Ramos (cell line): Measurements from ENCODE around the gene AGAP2.
"Not testable (repeated sequence)": the region's sequence is repeated elsewhere in the genome, so short reads cannot be mapped to it uniquely, and the experiment has no call there.

Source experiments
- in situ Hi-C: fragments of 300-500 bp; cut with MboI; formaldehyde crosslinking; loops from one replicate; pipeline ENCODE4 v1.14.3; 2022; ENCODE audit warnings: low sequenced_read_pairs; ENCODE audit not compliant: unreplicated experiment

AGAP2 gene

GRCh38 chr12:57726884-57727757 lies 11.4 kb downstream of the AGAP2 start:
- in situ Hi-C loops, result no loop called here

DNA sequence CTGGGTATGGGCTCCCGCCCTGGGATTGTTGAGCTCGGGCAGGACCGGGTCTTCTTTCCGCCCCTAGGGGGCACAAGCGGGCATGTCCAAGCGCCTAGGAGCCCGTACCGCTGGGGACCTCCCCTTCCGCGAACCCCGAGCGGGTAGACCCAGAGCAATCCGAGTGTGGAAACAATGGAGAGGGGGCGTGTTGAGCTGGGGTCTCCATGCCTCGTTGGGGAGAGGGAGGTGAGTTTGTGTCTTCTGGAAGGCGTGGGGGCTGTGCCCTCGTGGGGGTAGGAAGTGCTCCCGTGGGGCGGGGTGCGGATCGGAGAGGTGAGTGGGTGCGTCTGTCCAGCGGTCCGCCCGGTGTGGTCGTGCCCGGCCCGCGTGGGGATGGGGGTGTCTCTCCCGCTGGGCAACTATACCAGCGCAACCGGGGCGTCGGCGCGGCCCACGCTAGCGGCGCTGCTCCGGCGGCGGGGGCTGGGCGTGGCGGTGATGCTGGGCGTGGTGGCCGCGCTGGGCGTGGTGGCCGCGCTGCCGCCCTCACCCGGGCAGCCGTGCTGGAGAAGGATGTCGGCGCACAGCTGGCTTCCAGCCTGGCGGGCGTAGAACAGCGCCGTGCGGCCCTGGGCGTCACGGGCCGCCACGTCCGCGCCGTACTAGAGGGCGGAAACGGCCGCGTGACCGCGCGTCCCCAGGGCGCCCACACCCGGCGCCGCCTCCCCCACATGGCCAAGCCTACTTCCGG lies 12.2 kb downstream of the AGAP2 start:
- in situ Hi-C loops, result no loop called here

DNA sequence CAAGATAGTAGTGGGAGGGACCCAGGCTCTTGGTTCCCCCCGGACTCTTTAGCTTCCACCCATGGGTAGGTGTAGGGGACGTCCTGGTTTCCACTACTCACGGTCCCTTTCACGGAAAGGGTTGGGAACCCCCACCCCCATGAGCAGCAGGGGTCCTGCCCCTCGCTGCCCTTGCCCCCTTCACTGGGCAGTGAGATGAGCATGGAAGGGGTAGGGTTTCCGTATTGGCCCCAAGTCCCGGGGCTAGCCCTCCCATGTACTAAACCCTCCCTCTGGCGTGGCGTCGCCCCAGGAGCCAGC lies 12.7 kb downstream of the AGAP2 start:
- in situ Hi-C loops, result no loop called here

DNA sequence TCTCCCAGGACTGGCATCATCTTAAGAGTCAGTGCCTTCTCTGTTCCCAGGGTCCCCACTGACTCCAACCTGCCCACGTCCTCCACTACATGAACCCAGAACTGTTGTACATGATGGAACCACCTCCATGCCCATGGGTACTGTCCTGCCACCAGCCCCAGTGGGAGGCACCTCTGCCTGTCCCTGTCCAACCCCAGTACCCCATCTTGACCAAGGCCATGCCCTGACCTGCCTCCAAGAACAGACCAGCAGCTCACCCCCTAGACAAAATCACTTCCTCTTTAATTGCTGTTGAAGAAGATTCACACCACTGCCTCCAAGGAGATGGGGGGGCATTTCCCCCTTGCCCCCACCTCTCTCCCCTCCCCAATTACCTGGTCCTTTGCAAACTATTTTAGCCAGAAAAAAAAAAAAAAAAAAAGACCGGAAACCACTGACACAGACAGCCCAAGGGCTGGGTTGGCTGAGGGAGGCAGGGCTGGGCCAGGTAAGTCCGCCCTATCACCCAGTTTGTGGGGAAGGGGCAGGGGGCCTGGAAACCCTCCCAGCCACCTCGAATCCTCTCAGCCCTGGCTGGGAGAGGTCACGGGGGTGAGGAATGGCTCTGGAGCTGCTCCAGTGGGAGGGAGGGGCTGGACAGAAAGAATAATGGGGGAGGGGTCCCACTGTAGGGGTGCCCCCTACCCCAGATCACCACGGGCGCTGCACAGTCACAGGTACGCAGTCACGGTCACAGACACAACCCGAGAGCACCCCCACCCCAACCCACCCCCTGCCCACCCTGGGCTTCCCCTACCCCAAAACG lies 13.4 kb downstream of the AGAP2 start:
- in situ Hi-C loops, result no loop called here

DNA sequence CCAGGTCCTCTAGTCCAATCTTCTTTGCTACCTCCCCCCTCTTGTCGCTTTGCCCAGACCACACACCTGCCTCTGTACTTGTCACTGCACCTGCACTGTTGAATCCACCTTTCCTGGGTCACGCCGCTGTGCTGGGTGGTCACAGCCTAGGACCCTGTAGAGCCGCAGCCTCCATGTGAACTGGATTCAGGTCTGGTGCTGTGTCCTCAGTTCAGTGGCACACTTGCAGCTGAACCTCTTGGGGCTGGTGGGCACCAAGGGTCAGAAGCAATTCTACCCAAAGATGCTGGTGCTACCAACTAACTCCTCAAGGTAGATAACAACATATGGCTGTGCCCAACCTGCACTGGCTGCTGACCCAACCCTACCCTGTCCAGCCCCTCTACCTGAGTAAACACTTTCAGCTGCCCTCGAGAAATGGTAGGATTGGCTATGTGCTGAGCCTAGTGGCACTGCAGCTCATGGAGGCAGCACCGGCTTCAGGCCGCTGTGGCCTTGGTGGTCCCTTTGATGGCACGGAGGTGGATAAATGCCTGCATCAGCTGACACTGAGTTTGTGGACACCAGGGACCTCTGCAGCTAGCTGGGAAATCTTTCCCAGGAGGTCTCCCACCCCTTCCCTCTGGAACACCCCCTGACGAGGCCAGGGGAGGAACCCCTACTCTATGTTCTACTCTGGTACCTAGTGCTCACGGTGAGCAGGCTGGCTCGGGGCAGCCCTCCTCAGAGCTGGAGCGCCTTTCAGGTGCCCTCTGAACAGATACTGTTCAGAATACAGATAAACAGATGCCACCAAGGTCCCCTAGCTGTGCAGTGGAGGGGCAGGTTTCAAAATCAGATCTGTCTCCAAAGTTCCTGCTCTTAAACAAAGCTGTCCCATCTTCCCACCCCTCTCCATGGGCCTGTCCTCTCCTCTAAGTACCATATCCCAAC lies 14.3 kb downstream of the AGAP2 start:
- in situ Hi-C loops, result no loop called here

DNA sequence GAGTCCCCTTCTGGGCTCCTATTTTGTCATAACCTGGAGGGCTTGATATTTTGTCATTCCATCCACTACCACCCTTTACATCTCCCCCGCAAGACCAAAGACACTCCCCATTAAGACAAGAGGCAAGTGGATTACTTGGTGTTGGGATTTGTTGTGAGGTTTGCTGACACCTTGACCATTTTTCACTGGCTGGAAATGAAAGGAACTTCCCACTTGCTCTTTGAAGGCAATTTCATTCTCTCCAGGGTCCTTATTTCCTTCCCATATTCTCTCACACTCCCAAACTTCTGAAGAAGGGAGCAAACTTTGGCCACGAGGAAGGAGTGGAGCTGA lies 14.9 kb downstream of the AGAP2 start:
- in situ Hi-C loops, result no loop called here

- in situ Hi-C loops, result no loop called here
These were observed 15.6 kb downstream of the AGAP2 start for GRCh38 chr12:57722716-57723629.

DNA sequence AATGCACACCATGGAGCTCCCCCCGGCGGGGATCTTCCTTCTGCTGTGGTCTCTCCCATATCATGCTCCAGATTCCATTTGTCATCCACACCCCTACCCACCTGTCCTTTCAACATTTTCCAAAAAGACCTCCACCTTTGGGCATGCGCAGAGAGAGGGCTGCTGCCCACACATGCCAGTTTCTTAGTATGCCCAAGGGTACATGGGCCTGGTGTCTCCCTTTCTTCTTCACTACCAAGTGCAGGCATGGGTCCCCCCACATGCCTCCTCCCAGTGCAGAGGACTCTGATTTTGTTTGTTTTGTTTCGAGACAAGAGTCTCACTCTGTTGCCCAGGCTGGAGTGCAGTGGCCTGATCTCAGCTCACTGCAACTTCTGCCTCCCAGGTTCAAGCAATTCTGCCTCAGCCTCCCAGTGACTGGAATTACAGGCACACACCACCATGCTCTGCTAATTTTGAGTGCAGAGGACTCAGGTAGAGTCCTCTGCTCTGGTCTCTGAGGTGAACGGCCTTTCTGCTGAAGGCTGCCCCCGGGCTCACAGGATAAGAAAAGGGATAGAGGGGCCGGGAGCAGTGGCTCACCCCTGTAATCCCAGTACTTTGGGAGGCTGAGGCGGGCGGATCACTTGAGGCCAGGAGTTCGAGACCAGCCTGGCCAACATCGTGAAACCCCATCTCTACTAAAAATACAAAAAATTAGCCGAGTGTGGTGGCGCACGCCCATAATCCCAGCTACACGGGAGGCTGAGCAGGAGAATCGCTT lies 16.5 kb downstream of the AGAP2 start:
- in situ Hi-C loops, result not testable (repeated sequence)

- in situ Hi-C loops, result no loop called here
These were observed 17.6 kb downstream of the AGAP2 start for GRCh38 chr12:57720606-57721595.

GRCh38 chr12:57719777-57720605 lies 18.6 kb downstream of the AGAP2 start:
- in situ Hi-C loops, result no loop called here

GRCh38 chr12:57718641-57719528 lies 19.7 kb downstream of the AGAP2 start:
- in situ Hi-C loops, result no loop called here

GRCh38 chr12:57717846-57718640 lies 20.5 kb downstream of the AGAP2 start:
- in situ Hi-C loops, result no loop called here

- in situ Hi-C loops, result no loop called here
These were observed 21.4 kb downstream of the AGAP2 start for GRCh38 chr12:57717131-57717530.

- in situ Hi-C loops, result no loop called here
These were observed 22.2 kb downstream of the AGAP2 start for GRCh38 chr12:57716305-57716704.

DNA sequence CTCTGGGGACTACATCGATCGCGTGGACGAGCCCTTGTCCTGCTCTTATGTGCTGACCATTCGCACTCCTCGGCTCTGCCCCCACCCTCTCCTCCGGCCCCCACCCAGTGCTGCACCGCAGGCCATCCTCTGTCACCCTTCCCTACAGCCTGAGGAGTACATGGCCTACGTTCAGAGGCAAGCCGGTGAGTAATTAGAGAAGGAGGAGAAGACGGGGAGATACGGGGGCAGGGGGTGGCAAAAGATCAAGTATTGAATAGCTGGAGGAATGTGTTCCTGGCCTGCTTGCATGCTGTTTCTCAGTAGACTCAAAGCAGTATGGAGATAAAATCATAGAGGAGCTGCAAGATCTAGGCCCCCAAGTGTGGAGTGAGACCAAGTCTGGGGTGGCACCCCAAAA lies 22.8 kb downstream of the AGAP2 start:
- in situ Hi-C loops, result no loop called here
